ENCODE measurements around the gene SGCG.
"Not testable (repeated sequence)": the region's sequence is repeated elsewhere in the genome, so short reads cannot be mapped to it uniquely, and the experiment has no call there.

SGCG gene

GRCh38 chr13:23180711-23181110 lies at the start of gene SGCG:
SGCG (plus strand) TSS chr13:23180979; CDS start chr13:23203695, 22,716 bp downstream.
- no peak for DNase-seq

- no peak for DNase-seq
Observed at GRCh38 chr13:23134542-23134941, 46.2 kb upstream of the SGCG start.

DNA sequence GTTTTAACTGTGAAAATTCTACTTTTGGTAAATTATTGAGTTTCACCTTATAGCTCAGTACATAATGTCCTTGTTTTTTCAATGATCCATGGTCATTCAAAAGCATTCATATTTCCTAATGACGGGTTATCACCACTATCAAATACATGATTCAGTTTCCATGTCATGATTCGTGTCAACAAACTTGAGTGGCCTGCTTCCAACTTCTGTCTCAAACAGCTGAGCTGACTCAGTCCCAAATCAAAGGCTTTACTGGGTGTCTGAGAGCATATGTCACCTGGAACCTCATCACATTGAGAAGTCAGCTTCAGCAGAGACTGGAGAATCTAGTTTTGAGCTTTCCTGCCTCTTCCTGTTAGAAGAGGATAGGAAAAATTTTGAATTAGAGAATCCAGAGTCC lies 40.3 kb upstream of the SGCG start:
- no peak for DNase-seq

GRCh38 chr13:23141964-23142363 lies 38.8 kb upstream of the SGCG start:
- no peak for DNase-seq

GRCh38 chr13:23142607-23143006 lies 38.2 kb upstream of the SGCG start:
- not testable (repeated sequence) for DNase-seq

GRCh38 chr13:23144431-23144830 lies 36.3 kb upstream of the SGCG start:
- DNase-seq: no peak

DNA sequence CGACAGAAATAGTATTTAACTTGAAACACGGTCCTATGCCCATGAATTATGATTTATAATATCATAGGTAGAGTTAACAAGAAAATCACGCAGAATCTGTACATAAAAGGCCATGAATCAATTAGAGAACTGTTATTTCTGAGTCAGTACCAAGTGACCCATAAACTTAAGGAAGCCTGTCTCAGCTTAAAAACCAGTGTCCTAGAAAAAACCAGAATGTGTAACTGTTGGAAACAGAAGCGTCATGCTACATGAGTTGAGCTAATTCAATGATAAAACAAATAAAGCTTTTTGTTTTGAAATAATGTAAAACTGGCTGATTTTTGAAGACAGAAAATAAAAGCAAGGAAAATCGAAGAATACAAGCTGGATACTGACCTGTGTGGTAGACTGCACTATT lies 34.8 kb upstream of the SGCG start:
- no peak for DNase-seq

DNA sequence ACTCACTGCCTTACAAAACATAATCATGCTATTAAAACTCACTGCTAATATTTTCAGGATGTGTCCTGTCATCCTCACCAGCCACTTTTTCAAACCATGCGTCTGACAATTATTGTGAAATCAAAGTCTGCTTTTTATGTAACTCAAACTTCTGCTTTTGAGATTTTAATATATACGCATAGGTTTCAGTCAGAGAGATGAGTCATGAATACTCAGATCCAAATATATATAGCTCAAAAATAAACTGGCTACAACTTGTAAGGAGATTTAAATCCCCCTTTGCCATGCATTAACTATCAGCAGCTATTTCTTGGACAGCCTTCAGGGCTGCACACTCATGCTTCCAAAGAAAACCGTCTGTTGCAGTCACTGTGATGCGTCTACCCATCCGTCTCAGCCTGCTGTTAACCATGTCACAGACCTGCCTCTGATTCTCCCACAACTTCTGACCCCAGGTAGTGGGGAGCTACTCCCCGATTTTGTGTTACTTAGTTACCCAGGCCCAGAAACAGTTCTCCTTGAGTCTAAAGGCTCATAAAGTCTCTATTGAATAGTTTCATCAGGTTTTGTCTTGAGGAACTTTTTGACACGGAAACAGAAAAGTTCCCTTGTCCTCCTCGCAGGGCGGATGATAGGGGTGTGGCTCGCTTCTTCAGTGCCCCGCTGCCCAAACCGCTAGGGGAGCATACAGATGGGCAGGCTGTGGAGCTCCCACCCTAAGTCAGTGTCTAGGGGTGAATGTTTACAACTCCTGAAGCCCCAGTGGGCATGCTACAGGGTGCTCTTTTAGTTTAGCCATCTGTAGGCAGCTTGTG lies 33.8 kb upstream of the SGCG start:
- DNase-seq: no peak

DNA sequence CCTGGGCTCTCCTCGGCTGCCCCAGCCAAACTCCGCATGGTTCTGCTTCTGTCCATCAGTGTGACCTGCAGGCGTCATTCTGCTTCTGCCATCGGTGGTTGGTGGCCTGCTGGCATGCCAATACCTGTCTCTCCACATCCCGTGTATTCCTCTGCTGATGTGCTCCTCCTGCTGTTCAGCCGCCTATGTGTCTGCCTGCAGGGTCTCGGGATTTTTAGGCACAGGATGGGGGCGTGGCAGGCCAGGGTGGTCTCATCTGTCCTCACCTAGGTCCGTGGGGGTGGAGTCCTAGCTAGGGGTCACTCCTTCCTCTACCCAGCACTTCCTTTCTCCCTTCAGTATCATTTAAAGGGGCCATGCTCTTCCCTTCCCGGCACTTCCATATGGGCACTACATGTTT lies 33.0 kb upstream of the SGCG start:
- DNase-seq: no peak

- no peak for DNase-seq
Observed at GRCh38 chr13:23157781-23158180, 23.0 kb upstream of the SGCG start.

- DNase-seq: no peak
Observed at GRCh38 chr13:23159205-23159759, 21.5 kb upstream of the SGCG start.

- no peak for DNase-seq
Observed at GRCh38 chr13:23159760-23160637, 20.8 kb upstream of the SGCG start.

DNA sequence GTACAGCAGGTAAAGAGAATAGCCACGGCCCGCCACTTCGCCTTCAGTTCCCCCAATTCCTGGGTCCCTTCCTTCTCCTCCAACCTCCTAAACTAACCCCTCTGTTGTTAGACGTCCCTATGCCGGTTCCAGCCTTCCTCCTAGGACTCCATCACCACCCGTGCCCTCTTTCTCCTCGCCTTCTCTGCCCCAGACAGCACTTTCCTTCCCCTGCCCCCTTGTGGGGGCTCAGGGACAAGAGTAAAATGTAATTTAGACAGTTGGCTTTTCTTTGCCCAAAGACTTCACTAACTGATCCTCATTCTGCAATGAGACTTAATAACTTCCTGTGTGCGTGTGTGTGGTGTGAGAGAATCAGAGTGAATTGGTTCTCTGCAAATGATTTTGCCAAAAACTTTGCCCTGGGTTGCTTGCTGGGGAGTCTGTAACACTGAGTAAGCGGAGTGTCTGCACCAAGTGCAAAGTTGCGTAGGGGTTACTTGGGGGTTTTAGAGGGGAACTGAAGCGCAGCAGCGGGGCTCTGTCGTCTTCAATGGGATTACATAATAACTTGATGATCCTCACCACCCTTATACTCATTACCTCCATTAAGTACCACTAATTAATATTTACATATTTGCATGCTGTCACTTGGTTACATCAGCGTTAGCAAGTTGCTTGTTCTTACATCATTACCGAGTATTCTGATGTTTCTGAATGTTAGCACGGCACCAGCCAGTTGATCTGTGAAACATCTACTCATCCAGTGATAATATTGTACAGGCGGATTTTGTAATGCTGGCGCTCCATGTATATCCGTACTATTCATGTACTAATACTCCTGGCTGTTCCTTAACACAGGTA lies 19.9 kb upstream of the SGCG start:
- no peak for DNase-seq

- DNase-seq: no peak
Observed at GRCh38 chr13:23161481-23161825, 19.3 kb upstream of the SGCG start.

- DNase-seq: no peak
Observed at GRCh38 chr13:23175920-23176319, 4.9 kb upstream of the SGCG start.

GRCh38 chr13:23182142-23182541 lies 1.4 kb downstream of the SGCG start:
- DNase-seq: no peak

DNA sequence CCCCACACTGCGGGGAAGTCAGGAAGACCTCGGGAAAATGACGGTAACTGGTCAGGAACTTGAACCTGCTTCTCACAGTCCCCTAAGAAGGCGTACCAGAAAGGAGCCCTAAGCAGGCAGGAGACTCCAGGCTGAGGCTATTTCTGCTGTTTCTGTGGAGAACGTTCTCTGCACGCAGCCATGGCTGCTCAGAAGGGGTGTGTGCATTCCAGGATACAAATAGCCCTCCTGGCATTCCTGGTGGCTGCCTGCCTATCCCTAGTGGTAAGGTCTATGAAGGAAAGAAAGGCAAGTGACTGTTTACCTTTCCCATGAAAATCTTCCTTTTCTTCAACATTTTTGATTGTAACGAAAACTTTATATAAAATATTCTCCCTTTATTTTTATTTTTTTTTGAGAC lies 2.5 kb downstream of the SGCG start:
- no peak for DNase-seq

- DNase-seq: no peak
Observed at GRCh38 chr13:23185542-23185941, 4.8 kb downstream of the SGCG start.

GRCh38 chr13:23201870-23202269 lies 21.1 kb downstream of the SGCG start:
- DNase-seq: no peak

GRCh38 chr13:23202383-23202782 lies 21.6 kb downstream of the SGCG start:
- no peak for DNase-seq

DNA sequence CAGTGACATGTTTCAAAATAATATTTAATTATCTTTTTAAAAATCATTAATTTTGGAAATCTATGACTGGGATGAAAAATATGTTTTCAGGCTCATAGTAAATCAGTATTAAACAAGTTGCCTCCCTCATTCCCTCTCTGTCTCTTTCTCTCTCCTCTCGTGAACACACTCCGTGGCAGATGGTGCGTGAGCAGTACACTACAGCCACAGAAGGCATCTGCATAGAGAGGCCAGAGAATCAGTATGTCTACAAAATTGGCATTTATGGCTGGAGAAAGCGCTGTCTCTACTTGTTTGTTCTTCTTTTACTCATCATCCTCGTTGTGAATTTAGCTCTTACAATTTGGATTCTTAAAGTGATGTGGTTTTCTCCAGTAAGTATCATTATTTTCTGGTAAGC lies 22.7 kb downstream of the SGCG start:
- no peak for DNase-seq

- no peak for DNase-seq
Observed at GRCh38 chr13:23205807-23206206, 25.0 kb downstream of the SGCG start.

DNA sequence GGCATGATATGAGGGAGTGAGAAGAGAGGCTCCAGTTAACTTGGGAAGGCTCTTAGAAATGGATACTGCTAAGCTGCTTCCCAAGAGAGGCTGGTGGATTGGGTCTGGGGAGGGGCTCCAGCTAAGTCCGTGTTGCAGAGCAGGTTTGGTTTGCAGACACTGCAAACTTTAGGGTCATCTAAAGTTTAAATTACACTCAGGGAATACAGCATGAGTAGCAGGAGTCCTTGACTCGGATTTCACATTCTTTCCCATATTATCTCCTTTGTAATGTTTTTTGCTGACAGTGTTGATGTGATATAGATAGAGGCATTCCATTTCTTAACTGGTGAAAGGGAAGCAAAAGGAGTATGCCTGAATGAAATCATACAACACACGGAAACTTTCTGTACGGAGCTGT lies 31.9 kb downstream of the SGCG start:
- no peak for DNase-seq

Data from NCI-H748 treated with DMSO at 0.1 percent for 48 hours (cell line).